HepG2 (cell line): ENCODE results near the gene SGK1. TPM values are rescaled to one million over a fixed set of nuclear protein-coding genes. Genes with fewer than 3 reads are reported as not detected.

ENCODE experiments used
- ATAC-seq: fragments of 200-7000 bp; cut with Tn5 transposase; 3 replicates; pipeline ENCODE4 v1.9.1; 2020; ENCODE audit warnings: mild to moderate bottlenecking, moderate library complexity
- BruUV-seq: library from RNA; stranded (reverse); fragments of 400-500 nt; replicated peaks from 2 replicates; lab custom pipeline; 2021; lab: Mats Ljungman, UMichigan
- CTCF ChIA-PET: fragments of 300-600 bp; formaldehyde crosslinking; extraction: SDS; loops from one replicate; lab custom pipeline; 2021; ENCODE audit warnings: low total read pairs, inconsistent platforms, low intra/inter-chr PET ratio; lab: Yijun Ruan, JAX
- POLR2A ChIA-PET: fragments of 350-600 bp; sonication (Branson Sonifier 250); formaldehyde crosslinking; loops from one replicate; lab custom pipeline; 2020; ENCODE audit warnings: antibody characterized with exemption, inconsistent platforms; lab: Yijun Ruan, JAX
- DNase-seq: peaks from one replicate; pipeline ENCODE4 v3.0.0-alpha.2; 2015; ENCODE audit warnings: low spot score
- FAIRE-seq: peaks from 3 replicates; lab custom pipeline; 2011; peaks lifted over from hg19 to GRCh38; lab: Jason Lieb, UNC
- H2AFZ ChIP-seq: one replicate; pipeline ENCODE4 v1.6.1; 2011; ENCODE audit warnings: low read length, inconsistent platforms
- H3K27ac ChIP-seq: fragments of 300-600 bp; 3 replicates; pipeline ENCODE4 v1.8.0; 2011; ENCODE audit warnings: mixed run types, mild to moderate bottlenecking, mixed read lengths, low read length, inconsistent platforms; ENCODE audit not compliant: insufficient read depth; ENCODE audit errors: extremely low read length
- H3K27me3 ChIP-seq, 2 experiments: fragments of 200-600 bp in 1 of 2; 2 replicates in 1 of 2; 3 replicates in 1 of 2; pipeline versions ENCODE4 v1.6.0 to v1.8.0; 2011; ENCODE audit warnings: low read length in 2 of 2, mild to moderate bottlenecking in 2 of 2, moderate library complexity in 2 of 2, inconsistent platforms in 1 of 2; ENCODE audit not compliant: insufficient read depth in 2 of 2, control insufficient read depth in 1 of 2
- H3K36me3 ChIP-seq, 2 experiments: fragments of 200-600 bp in 1 of 2; replicated peaks in 1 of 2; 2 replicates in 1 of 2; 3 replicates in 1 of 2; pipeline versions ENCODE4 v1.5.1 to v1.8.0; 2011; ENCODE audit warnings: low read length in 2 of 2, inconsistent platforms in 1 of 2; ENCODE audit not compliant: insufficient read depth in 2 of 2, control insufficient read depth in 1 of 2
- H3K4me1 ChIP-seq: 2 replicates; pipeline ENCODE4 v1.5.1; 2012; ENCODE audit warnings: low read length, inconsistent platforms; ENCODE audit not compliant: insufficient read depth
- H3K4me2 ChIP-seq: 2 replicates; pipeline ENCODE4 v1.6.0; 2011; ENCODE audit warnings: low read depth, low read length, inconsistent platforms
- H3K4me3 ChIP-seq, 3 experiments: fragments of 200-600 bp in 1 of 3; sonication (generic), shearing (Covaris generic) in 1 of 3; replicated peaks in 1 of 3; 2 replicates each; pipeline ENCODE4 v1.5.1; 2011 to 2016; ENCODE audit warnings: low read length in 3 of 3, inconsistent platforms in 2 of 3, low read depth in 2 of 3, mild to moderate bottlenecking in 2 of 3, control low read depth in 1 of 3, mixed read lengths in 1 of 3; ENCODE audit not compliant: insufficient read depth in 1 of 3
- H3K79me2 ChIP-seq: one replicate; pipeline ENCODE4 v1.6.1; 2011; ENCODE audit warnings: low read length, inconsistent platforms; ENCODE audit not compliant: insufficient read depth
- H3K9ac ChIP-seq: 2 replicates; pipeline ENCODE4 v1.6.0; 2011; ENCODE audit warnings: mild to moderate bottlenecking, low read depth, low read length, inconsistent platforms; ENCODE audit not compliant: insufficient read depth
- H3K9me3 ChIP-seq: 2 replicates; pipeline ENCODE4 v1.5.1; 2012; ENCODE audit warnings: mild to moderate bottlenecking, low read length
- H4K20me1 ChIP-seq: 2 replicates; pipeline ENCODE4 v1.6.0; 2011; ENCODE audit warnings: inconsistent platforms, mild to moderate bottlenecking, low read length, moderate library complexity; ENCODE audit not compliant: insufficient read depth
- BORCS8-MEF2B ChIP-seq: sonication (generic); formaldehyde crosslinking; IDR thresholded peaks from 2 replicates; pipeline ENCODE4 v1.8.0; 2022; ENCODE audit warnings: mild to moderate bottlenecking, missing genetic modification reagents
- CBFB ChIP-seq: sonication (generic); formaldehyde crosslinking; IDR thresholded peaks from 2 replicates; pipeline ENCODE4 v1.4.0; 2020; ENCODE audit warnings: missing genetic modification reagents
- HNF4A ChIP-seq: sonication (generic); formaldehyde crosslinking; IDR thresholded peaks from 2 replicates; pipeline ENCODE4 v1.4.0; 2020; ENCODE audit warnings: missing genetic modification reagents
- MIER3 ChIP-seq: IDR thresholded peaks from 2 replicates; pipeline ENCODE4 v1.6.1; 2016; ENCODE audit warnings: missing compliant biosample characterization, borderline replicate concordance
- RBM22 ChIP-seq: fragments of 200-400 bp; formaldehyde crosslinking; optimal IDR thresholded peaks from 2 replicates; pipeline ENCODE3; 2017; ENCODE audit warnings: mild to moderate bottlenecking, low read length, moderate library complexity
- RNF219 ChIP-seq: sonication (generic); formaldehyde crosslinking; IDR thresholded peaks from 2 replicates; pipeline ENCODE4 v1.5.0; 2020; ENCODE audit warnings: mild to moderate bottlenecking, missing genetic modification reagents
- ZBTB7A ChIP-seq: sonication (generic); formaldehyde crosslinking; IDR thresholded peaks from 2 replicates; pipeline ENCODE4 v1.8.0; 2022; ENCODE audit warnings: mild to moderate bottlenecking, missing genetic modification reagents
- ZFP36L1 ChIP-seq: sonication (generic); formaldehyde crosslinking; IDR thresholded peaks from 2 replicates; pipeline ENCODE4 v1.8.0; 2022; ENCODE audit warnings: mild to moderate bottlenecking, missing genetic modification reagents, moderate library complexity
- ZFP62 ChIP-seq: sonication (generic); formaldehyde crosslinking; IDR thresholded peaks from 2 replicates; pipeline ENCODE4 v1.4.0; 2020; ENCODE audit warnings: missing genetic modification reagents
- ZSCAN20 ChIP-seq: sonication (generic); formaldehyde crosslinking; IDR thresholded peaks from 2 replicates; pipeline ENCODE4 v1.4.0; 2020; ENCODE audit warnings: missing genetic modification reagents, mild to moderate bottlenecking, borderline replicate concordance
- WGBS: methylation state at CpG from one replicate; pipeline ENCODE4 v1.1.6; 2017; ENCODE audit warnings: low lambda C conversion rate; 5-methylcytosine and 5-hydroxymethylcytosine counted together
- in situ Hi-C: cut with HindIII; loops from 2 replicates; pipeline ENCODE4 v1.10.0; 2017; ENCODE audit warnings: low pct_unique_long_range_greater_than_20kb; ENCODE audit not compliant: extremely low pct_ligation_motif_present
- intact Hi-C: fragments of 100-400 bp; cut with micrococcal nuclease; formaldehyde crosslinking; loops from one replicate; pipeline ENCODE4 v1.10.0; 2022; ENCODE audit not compliant: unreplicated experiment
- polyA plus RNA-seq, 8 experiments: library from polyadenylated mRNA; depleted of rRNA in 3 of 8; stranded (reverse) in 7 of 8; unstranded in 1 of 8; fragments of >200 nt; fragmentation: Illumina TruSeq in 4 of 8; extraction: Trizol in 4 of 8; gene quantifications; 2 replicates each; pipeline versions ENCODE4 v1.2.1 to v1.2.3, GENCODE V29; 2011 to 2016; ENCODE audit warnings: low read depth in 4 of 8, missing spikeins in 1 of 8, mixed read lengths in 1 of 8; ENCODE audit not compliant: insufficient read depth in 1 of 8
- total RNA-seq, 5 experiments: library from RNA; depleted of rRNA; stranded (reverse); fragments of >200 nt; fragmentation: Illumina TruSeq; extraction: Trizol; gene quantifications; 2 replicates each; pipeline ENCODE4 v1.2.3, GENCODE V29; 2016; ENCODE audit warnings: low read depth in 1 of 5

SGK1 gene
- total and polyA plus RNA-seq, 2 of the 13 experiments (the other 11 are each of a cell fraction or from before 2014, with no cell fraction given) = 56.1 to 56.2 TPM

GRCh38 chr6:134173366-134173725 lies 144.6 kb downstream of the SGK1 start (continued):
- no peak for TF ChIP-seq RNF219 (CRISPR knock-in tag)

GRCh38 chr6:134172706-134173365 lies 145.1 kb downstream of the SGK1 start:
- 87% methylated on average over 7 of the region's 7 CpGs for WGBS
- no peak overlapping the region for H3K27ac ChIP-seq
- ChIA-PET POLR2A (no interaction called here), CTCF (interaction anchor here (3.6 to 5.4 kb wide), 2 partner anchors 468 to 650 kb away, joined by 20 to 78 read pairs; no protein-coding TSS in a partner anchor)
- intact Hi-C loops (loop anchor here (5.0 to 10.0 kb wide), 2 partner anchors 152 to 709 kb away; no protein-coding TSS in a partner anchor), in situ Hi-C loops (loop anchor here (5.0 to 25.0 kb wide), 2 partner anchors 264 to 469 kb away; no protein-coding TSS in a partner anchor)
- ATAC-seq (no peak), DNase-seq (no peak), FAIRE-seq (no peak)
- peak overlapping the region; percentile 75 for H3K4me2 ChIP-seq
- peaks cover 24% of the 10 kb centered on the region for H3K79me2 ChIP-seq
- no peak overlapping the region for H2AFZ ChIP-seq
- peak overlapping the region; percentile 77 to 82 (median 78); a peak in 5 of 6 replicates for H3K4me3 ChIP-seq
- peak overlapping the region; percentile 82 for H3K9ac ChIP-seq
- peaks cover 61% of the 10 kb centered on the region for H3K4me1 ChIP-seq
- peaks cover 42% of the 10 kb centered on the region for H4K20me1 ChIP-seq
- no peaks in the 10 kb centered on the region; a peak in 1 of 5 replicates for H3K27me3 ChIP-seq
- no peaks in the 10 kb centered on the region for H3K9me3 ChIP-seq
- H3K36me3 ChIP-seq = peaks cover 20 to 41% of the 10 kb centered on the region in 2 experiments
- BruUV-seq = no TSS peak
- no peak for TF ChIP-seq RBM22
- TF ChIP-seq BORCS8-MEF2B (CRISPR knock-in tag) = 0 out of 2 replicates have a peak, but pooled peaks have one; percentile 0
- 0 out of 2 replicates have a peak, but pooled peaks have one; percentile 9 for TF ChIP-seq MIER3 (CRISPR knock-in tag)
- TF ChIP-seq ZFP62 (CRISPR knock-in tag) = 0 out of 2 replicates have a peak, but pooled peaks have one; percentile 34
- 0 out of 2 replicates have a peak, but pooled peaks have one; percentile 6 for TF ChIP-seq HNF4A
- 0 out of 2 replicates have a peak, but pooled peaks have one; percentile 43 for TF ChIP-seq ZFP36L1 (CRISPR knock-in tag)
- no peak for TF ChIP-seq CBFB (CRISPR knock-in tag)
- TF ChIP-seq ZBTB7A (CRISPR knock-in tag) = 0 out of 2 replicates have a peak, but pooled peaks have one; percentile 35
- TF ChIP-seq ZSCAN20 (CRISPR knock-in tag) = no peak
- TF ChIP-seq, all 625 proteins: peak for 6
